KMS-11 (cell line): ENCODE results near the gene C6orf141.
"Not testable (repeated sequence)": the region's sequence is repeated elsewhere in the genome, so short reads cannot be mapped to it uniquely, and the experiment has no call there.

Source experiments
- H2AFZ ChIP-seq: fragments of 200-600 bp; sonication (generic); 2 replicates; pipeline ENCODE4 v1.6.1; 2016; ENCODE audit warnings: antibody characterized with exemption, mixed run types, low read depth
- H3K27ac ChIP-seq: fragments of 200-600 bp; sonication (generic); 2 replicates; pipeline ENCODE4 v1.6.1; 2016; ENCODE audit warnings: mild to moderate bottlenecking, mixed run types
- H3K27me3 ChIP-seq: fragments of 200-600 bp; sonication (generic); 2 replicates; pipeline ENCODE4 v1.6.1; 2017; ENCODE audit warnings: mild to moderate bottlenecking, low read depth, mixed run types, moderate library complexity; ENCODE audit not compliant: insufficient read depth
- H3K36me3 ChIP-seq: fragments of 200-600 bp; sonication (generic); 2 replicates; pipeline ENCODE4 v1.6.1; 2017; ENCODE audit warnings: mild to moderate bottlenecking, mixed run types; ENCODE audit not compliant: insufficient read depth
- H3K4me1 ChIP-seq: fragments of 200-600 bp; sonication (generic); 2 replicates; pipeline ENCODE4 v1.6.1; 2016; ENCODE audit warnings: mild to moderate bottlenecking, low read depth, mixed run types; ENCODE audit not compliant: poor library complexity, severe bottlenecking
- H3K4me2 ChIP-seq: fragments of 200-600 bp; sonication (generic); 2 replicates; pipeline ENCODE4 v1.7.0; 2016; ENCODE audit warnings: mild to moderate bottlenecking, mixed run types
- H3K4me3 ChIP-seq: fragments of 200-600 bp; sonication (generic); IDR thresholded peaks from 2 replicates; pipeline ENCODE4 v1.6.1; 2017; ENCODE audit warnings: low read depth, low read length, mixed read lengths; ENCODE audit not compliant: insufficient read depth
- H3K79me2 ChIP-seq: fragments of 200-600 bp; sonication (generic); 2 replicates; pipeline ENCODE4 v1.6.1; 2016; ENCODE audit warnings: low read depth, mixed run types; ENCODE audit not compliant: insufficient read depth
- H3K9ac ChIP-seq: fragments of 200-600 bp; sonication (generic); 2 replicates; pipeline ENCODE4 v1.6.1; 2016; ENCODE audit warnings: mild to moderate bottlenecking, mixed run types
- H4K20me1 ChIP-seq: fragments of 200-600 bp; sonication (generic); 2 replicates; pipeline ENCODE4 v1.6.1; 2016; ENCODE audit warnings: mild to moderate bottlenecking, mixed run types; ENCODE audit not compliant: insufficient read depth
- CTCF ChIP-seq: fragments of 200-600 bp; sonication (generic); conservative IDR thresholded peaks from 2 replicates; pipeline ENCODE4 v1.6.1; 2017; ENCODE audit warnings: low read depth, mild to moderate bottlenecking, antibody characterized with exemption, low read length, moderate library complexity, mixed read lengths

C6orf141 gene

DNA sequence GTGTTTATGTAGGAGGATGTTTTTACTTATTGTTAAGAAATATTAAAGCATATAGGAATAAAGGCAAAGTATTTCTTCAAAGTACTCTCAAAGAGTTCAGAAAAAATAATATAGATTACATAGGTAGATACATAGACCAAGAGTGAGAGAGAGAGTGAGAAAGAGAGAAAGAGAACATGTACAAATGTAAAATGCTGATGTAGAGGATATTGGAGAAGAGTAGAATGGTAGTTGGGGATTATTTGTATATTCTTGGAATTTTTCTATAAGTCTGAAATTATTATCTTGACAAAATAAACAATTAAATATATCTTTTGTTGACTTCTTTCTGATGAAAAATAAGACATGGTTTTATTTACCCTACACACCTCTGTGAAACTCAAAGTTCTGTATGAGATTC, 29.2 kb downstream of the C6orf141 start:
- Histone ChIP-seq H3K4me3 (no peak overlapping the region), H3K4me2 (no peak overlapping the region), H3K79me2 (no peaks in the 10 kb centered on the region), H3K36me3 (no peaks in the 10 kb centered on the region), H3K9ac (no peak overlapping the region), H3K27me3 (no peaks in the 10 kb centered on the region), H2AFZ (no peak overlapping the region), H4K20me1 (no peaks in the 10 kb centered on the region), H3K4me1 (no peaks in the 10 kb centered on the region), H3K27ac (no peak overlapping the region)
- no peak for TF ChIP-seq CTCF

DNA sequence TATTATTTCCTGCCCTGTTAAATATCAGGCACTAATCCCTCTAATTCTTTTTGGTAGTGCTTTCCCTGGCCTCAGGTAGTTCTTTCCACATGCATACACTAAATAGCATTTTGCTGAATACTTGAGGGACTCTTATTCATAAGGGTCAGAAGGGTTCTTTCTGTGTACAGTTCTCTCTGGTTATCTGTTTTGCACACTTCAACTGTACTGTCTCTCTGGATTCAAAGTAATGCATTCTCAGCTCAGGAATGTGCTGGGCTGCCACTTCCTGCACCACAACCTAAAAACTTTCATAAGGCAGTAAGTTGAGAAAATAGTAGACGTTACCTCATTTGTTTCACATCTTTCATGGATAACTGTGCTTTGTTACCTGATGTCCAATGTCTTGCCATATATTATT, 32.1 kb downstream of the C6orf141 start:
- no peak overlapping the region for H3K9ac ChIP-seq
- H2AFZ ChIP-seq = no peak overlapping the region
- TF ChIP-seq CTCF = no peak

DNA sequence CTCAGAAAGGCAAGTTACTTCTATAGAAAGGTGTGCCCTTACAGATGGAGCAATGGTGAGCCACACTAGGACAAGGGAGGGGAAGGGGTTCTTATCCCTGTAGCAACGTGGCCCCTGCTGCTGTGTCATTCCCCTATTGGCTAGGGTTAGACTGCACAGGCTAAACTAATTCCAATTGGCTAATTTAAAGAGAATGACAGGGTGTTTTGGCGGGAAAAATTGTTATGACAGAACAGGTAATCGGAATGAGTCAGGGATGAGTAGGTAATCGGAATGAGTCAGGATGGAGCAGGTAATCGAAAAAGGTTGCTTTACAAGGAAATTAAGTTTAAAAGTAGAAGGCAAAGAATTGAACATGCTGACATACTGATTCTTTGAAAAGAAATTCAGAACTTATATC, 36.8 kb downstream of the C6orf141 start:
- not testable (repeated sequence) for H3K4me3 ChIP-seq

More for the DNA sequence above, 32.1 kb downstream of the C6orf141 start:
- no peaks in the 10 kb centered on the region for H3K36me3 ChIP-seq
- no peaks in the 10 kb centered on the region for H3K27me3 ChIP-seq
- no peak overlapping the region for H3K27ac ChIP-seq
- H3K79me2 ChIP-seq = no peaks in the 10 kb centered on the region
- no peak overlapping the region for H3K4me2 ChIP-seq
- H4K20me1 ChIP-seq = no peaks in the 10 kb centered on the region
- no peak overlapping the region for H3K4me3 ChIP-seq
- no peaks in the 10 kb centered on the region for H3K4me1 ChIP-seq

More for the DNA sequence above, 36.8 kb downstream of the C6orf141 start:
- not testable (repeated sequence) for H3K27ac ChIP-seq, H3K4me2 ChIP-seq, H3K4me1 ChIP-seq, H3K9ac ChIP-seq, H3K36me3 ChIP-seq, H3K27me3 ChIP-seq, H3K79me2 ChIP-seq, H4K20me1 ChIP-seq, H2AFZ ChIP-seq
